Left lung (tissue), 10 donors: ENCODE results near the gene SLC38A3. TPM values are rescaled to one million over a fixed set of nuclear protein-coding genes. Genes with fewer than 3 reads are reported as not detected.

Experiments
- ATAC-seq: fragments of 200-7000 bp; cut with Tn5 transposase; one replicate; pipeline ENCODE4 v1.9.1; 2020; ENCODE audit warnings: moderate library complexity
- DNase-seq, 4 donors: peaks; one replicate each; pipeline ENCODE4 v3.0.0-alpha.2; 2013 to 2020
- H3K27ac ChIP-seq, 2 donors: fragments of 200-600 bp; sonication (generic) in 1 of 2; one replicate each; pipeline versions ENCODE4 v1.5.0 to v1.8.0; 2020 to 2021
- H3K27me3 ChIP-seq, 2 donors: fragments of 200-600 bp; sonication (generic) in 1 of 2; one replicate each; pipeline versions ENCODE4 v1.5.0 to v1.8.0; 2020 to 2021
- H3K36me3 ChIP-seq, 2 donors: fragments of 200-600 bp; sonication (generic) in 1 of 2; one replicate each; pipeline versions ENCODE4 v1.5.0 to v1.8.0; 2020 to 2021
- H3K4me1 ChIP-seq, 2 donors: fragments of 200-600 bp; one replicate each; pipeline ENCODE4 v1.8.0; 2021
- H3K4me3 ChIP-seq, 2 donors: fragments of 200-600 bp; sonication (generic) in 1 of 2; one replicate each; pipeline versions ENCODE4 v1.5.0 to v1.8.0; 2020 to 2021; ENCODE audit warnings: mild to moderate bottlenecking in 1 of 2
- H3K9me3 ChIP-seq, 2 donors: fragments of 200-600 bp; sonication (generic) in 1 of 2; one replicate each; pipeline versions ENCODE4 v1.5.0 to v1.8.0; 2020 to 2021
- CTCF ChIP-seq, 2 donors: fragments of 200-600 bp; sonication (generic) in 1 of 2; IDR thresholded peaks; one replicate each; pipeline versions ENCODE4 v1.5.0 to v1.8.0; 2021; ENCODE audit warnings: antibody characterized with exemption in 2 of 2
- intact Hi-C, 2 donors: fragments of 100-400 bp; cut with DNase I; formaldehyde crosslinking; loops; one replicate each; pipeline versions ENCODE4 v1.11.2 to v1.14.2; 2022
- polyA plus RNA-seq, 6 donors: library from polyadenylated mRNA; unstranded; fragments of 120-200 nt; gene quantifications; one replicate each; pipeline ENCODE4 v1.2.1, GENCODE V29; 2013; ENCODE audit not compliant: insufficient read length in 6 of 6
- total RNA-seq, 2 donors: library from RNA; stranded (reverse); fragmentation: NEBNext Ultra II Directional; extraction: Animal tissue kit (Norgen Biotek cat#: 25700); gene quantifications; one replicate each; pipeline ENCODE4 v1.2.1, GENCODE V29; 2021
- donor health status: DM: no; HTN: yes; CAD: no.
- donor health status: DM: no; HTN: no; CAD: no.

SLC38A3 gene
- total and polyA plus RNA-seq, 8 donors: 0.23 to 10.9 (median 7.8) TPM; not detected in 1

GRCh38 chr3:50162034-50162883 is 42.8 kb upstream of the SLC38A3 start:
- TF ChIP-seq CTCF (IDR thresholded peaks at IDR 0.05): no peak
- Histone ChIP-seq H3K4me3 (no peak overlapping the region), H3K36me3 (no peaks in the 10 kb centered on the region), H3K27ac (peak overlapping the region; percentile 42 to 69), H3K4me1 (peaks cover 34 to 83% of the 10 kb centered on the region in 2 donors), H3K27me3 (peaks cover 0 to 10% of the 10 kb centered on the region in 2 donors), H3K9me3 (no peaks in the 10 kb centered on the region)
- DNase-seq: no peak
- intact Hi-C loops: no loop called here
- no peak for ATAC-seq

GRCh38 chr3:50163572-50164455 is 41.3 kb upstream of the SLC38A3 start:
- Histone ChIP-seq H3K4me3 (no peak overlapping the region), H3K4me1 (peaks cover 28 to 85% of the 10 kb centered on the region in 2 donors), H3K27me3 (no peaks in the 10 kb centered on the region), H3K9me3 (no peaks in the 10 kb centered on the region), H3K36me3 (no peaks in the 10 kb centered on the region), H3K27ac (peak overlapping the region; percentile 60 to 69)
- ATAC-seq (peak; percentile 30), DNase-seq (peak in 1 of 4 donors; percentile 67)
- TF ChIP-seq CTCF (IDR thresholded peaks at IDR 0.05): no peak
- intact Hi-C loops: no loop called here

- intact Hi-C loops: no loop called here
- no peak for TF ChIP-seq CTCF (IDR thresholded peaks at IDR 0.05)
- Histone ChIP-seq H3K4me3 (no peak overlapping the region), H3K27ac (peak overlapping the region; percentile 60 to 69), H3K4me1 (peaks cover 28 to 85% of the 10 kb centered on the region in 2 donors), H3K36me3 (no peaks in the 10 kb centered on the region), H3K9me3 (no peaks in the 10 kb centered on the region), H3K27me3 (no peaks in the 10 kb centered on the region)
- ATAC-seq (no peak), DNase-seq (no peak)
Measured at GRCh38 chr3:50164481-50164880, 40.6 kb upstream of the SLC38A3 start.

GRCh38 chr3:50164984-50165909 is 39.8 kb upstream of the SLC38A3 start:
- H3K27ac ChIP-seq: peak overlapping the region; percentile 60 to 69
- intact Hi-C loops: no loop called here
- no peaks in the 10 kb centered on the region for H3K36me3 ChIP-seq
- ATAC-seq: peak; percentile 17
- H3K4me3 ChIP-seq: no peak overlapping the region
- H3K4me1 ChIP-seq: peaks cover 28 to 80% of the 10 kb centered on the region in 2 donors
- TF ChIP-seq CTCF (IDR thresholded peaks at IDR 0.05): no peak
- no peak for DNase-seq
- H3K9me3 ChIP-seq: no peaks in the 10 kb centered on the region
- no peaks in the 10 kb centered on the region for H3K27me3 ChIP-seq
